HG03045 (cell line): ENCODE results near the gene CSTPP1.

Experiments
- ATAC-seq: cut with Tn5 transposase; IDR thresholded peaks from one replicate; pipeline ENCODE4 v1.9.1; 2021; ENCODE audit warnings: mild to moderate bottlenecking, moderate library complexity; ENCODE audit not compliant: unreplicated experiment

CSTPP1 gene

DNA sequence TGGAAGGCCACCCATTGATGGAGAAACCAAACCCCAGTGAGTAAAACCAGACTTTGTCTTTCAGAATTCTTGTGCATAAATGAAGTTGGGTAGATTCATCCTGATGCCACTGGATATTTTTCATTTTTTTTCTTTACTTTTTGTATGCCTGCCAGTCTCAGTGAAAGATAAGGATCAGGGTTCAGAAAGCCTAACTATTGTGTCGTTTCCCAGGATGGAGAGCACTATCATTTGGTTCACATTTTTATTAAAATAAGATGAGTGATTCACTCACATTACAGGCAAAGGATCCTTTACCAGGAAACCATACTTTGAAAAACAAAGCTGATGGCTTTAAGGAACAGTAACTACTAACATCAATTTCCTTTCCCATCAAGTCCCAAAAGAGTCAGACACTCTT lies 188.1 kb downstream of the CSTPP1 start:
- no peak for ATAC-seq

DNA sequence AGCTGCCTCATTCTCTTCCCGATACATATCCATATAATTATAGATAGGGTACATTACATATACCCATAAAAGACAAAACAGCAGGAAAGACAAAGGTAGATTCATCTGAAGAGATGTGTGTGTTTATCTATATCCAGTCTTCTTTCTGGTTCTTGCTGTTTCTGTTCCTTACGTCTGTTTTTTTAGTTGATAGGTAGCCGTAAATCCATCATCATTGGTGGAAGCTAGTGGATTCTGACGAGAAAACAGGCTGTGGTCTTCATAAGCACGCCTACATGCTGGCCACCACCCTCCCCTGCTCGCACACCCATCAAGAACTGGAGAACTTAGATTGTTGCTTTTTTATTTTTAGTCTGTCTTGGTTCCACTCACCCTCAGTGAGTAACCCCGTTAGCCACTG lies 188.5 kb downstream of the CSTPP1 start:
- no peak for ATAC-seq

DNA sequence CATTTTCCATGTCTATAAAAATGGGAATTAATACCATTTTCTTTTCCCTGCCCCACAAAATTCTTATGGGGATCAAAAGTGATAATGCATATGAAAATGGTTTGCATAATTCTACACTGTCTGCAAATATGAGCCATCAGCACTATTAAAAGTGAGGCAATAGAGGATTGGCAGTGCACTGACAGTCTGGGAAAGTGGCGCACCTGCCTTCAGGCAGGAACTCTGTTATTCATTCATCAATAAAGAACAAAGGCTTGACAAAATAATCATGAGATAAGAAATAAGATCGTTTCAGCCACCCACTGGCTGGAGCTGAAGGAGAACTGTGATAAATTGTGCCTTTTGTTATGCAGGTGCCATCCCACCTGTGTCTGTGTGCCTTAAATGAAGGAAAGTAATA lies 190.7 kb downstream of the CSTPP1 start:
- no peak for ATAC-seq

DNA sequence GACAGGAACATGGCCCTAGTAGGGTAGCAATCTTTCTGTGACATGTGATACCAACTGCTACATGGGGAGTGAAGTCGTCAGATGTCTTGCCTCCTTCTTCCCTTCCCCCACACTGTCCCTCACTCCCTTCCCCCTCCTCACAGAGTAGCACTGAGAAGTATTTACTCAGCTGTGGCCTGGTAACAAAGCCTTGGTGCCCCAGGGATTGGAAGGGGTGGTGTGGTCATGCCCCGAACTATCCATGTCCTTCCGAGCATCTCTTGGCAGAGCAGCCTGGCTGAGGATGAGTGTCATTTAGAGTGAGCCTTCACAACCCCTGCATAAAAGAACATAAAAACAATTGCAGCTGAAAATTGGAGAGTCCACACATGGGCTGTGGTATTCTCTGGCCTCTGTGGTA lies 194.0 kb downstream of the CSTPP1 start:
- no peak for ATAC-seq

DNA sequence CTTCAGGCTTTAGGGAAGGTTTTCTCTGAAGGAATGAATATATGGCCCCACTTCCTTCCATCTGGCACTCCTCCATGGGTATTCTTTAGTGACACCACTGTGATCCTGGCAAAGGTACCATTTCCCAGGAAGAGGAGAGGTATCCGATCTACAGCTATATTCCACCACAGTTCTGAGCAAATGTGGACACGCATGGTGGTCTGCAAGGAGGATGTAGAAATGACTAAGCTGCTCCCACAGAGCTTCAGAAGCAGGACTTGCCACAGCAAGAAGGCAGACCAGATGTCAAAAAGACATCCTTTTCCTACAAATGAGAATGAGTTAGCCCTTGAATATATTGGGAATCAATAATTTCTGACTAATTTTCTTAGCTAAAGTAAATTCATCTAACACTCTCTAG lies 194.6 kb downstream of the CSTPP1 start:
- ATAC-seq, result no peak

DNA sequence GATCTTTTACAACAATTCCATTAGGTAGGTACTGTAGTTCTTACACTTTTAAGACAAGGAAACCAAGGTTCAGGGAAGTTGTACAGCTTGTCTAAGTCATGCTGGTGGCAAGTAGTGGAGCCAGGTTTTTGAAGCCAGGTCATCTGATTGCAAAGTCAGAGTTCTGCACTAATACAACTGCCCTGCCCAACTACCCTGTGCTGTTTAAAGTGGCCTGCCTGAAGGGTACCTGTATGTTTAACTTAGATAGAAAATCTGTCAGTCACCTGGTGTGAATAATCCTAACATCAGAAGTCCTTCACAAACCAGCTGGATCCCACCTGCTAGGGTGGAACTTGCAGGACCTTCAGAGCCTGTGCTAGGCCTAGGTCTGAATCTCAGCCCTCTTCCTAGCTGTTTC lies 195.9 kb downstream of the CSTPP1 start:
- ATAC-seq, result no peak

DNA sequence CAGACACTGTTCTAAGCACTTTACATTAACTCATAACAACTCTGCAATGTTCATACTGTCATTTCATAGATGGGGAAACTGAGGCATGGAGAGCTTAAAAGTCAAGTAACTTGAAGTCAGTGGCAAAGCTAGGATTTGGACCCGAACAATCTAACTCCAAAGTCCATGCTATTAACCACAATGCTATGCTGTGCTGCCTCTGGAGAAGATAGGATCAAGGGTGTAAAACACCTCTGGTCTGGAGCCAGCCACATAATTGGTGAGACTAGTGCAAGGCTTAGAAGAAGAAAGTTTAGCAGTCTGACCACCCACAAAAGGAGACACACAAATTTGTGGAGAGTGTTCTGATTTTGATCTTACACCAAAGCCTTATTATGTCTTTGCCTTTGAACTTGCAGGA lies 196.4 kb downstream of the CSTPP1 start:
- ATAC-seq, result no peak

DNA sequence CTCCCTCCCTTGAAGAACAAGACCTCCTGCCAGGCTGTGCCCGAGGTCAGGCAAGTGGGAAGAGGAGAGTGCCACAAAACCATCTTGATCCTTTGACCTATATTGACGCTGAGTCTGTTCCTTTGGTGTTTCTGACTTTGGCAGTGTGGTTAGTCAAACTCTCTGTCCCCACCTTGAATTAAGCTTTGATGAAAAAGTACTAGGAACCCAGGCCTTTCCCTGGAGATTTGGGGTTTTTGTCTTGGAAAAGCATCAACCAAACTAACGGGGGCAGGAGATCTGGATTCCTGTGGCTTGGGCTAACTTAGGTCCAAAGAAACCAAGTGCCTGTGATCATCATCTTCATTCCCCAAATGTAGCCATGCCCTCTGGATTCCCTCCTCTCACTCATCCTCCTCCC lies 199.8 kb downstream of the CSTPP1 start:
- ATAC-seq, result no peak

DNA sequence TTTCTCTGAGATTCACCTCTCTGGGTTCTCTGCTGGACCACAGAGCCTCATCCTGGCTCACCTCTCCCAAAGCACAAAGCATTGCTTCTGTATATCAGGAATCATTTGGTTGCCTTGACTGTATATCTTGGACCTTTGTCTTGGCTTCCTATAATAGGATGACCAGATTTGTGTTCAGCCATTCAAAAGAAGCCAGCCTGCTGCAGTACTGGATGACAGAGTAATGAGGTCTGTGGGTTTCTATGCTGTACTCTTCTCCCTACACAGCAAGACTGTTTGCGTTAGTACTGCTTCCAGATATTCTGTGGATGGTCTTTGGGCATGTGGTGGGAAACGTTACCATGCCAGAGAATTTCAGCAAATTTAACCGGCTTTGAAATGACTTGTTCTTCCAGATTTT lies 200.4 kb downstream of the CSTPP1 start:
- ATAC-seq, result no peak

DNA sequence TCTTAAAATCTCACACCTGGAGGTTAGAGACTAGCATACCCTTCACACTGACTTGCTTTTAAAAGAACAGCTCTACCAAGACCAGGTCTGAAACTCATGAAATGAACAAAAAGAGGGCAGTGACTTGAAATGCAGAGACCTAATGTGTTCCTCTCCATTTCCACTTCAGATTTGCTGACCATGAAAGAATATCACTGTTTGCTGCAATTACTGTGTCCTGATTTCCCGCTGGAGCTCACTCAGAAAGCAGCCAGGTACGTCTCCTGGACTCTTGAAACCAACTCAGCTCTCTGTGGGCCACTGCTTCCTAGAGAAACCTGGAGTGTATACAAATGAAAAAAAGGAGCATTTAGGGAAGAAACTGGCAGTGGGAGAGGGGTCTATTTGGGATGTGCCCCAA lies 200.9 kb downstream of the CSTPP1 start:
- ATAC-seq, result no peak

DNA sequence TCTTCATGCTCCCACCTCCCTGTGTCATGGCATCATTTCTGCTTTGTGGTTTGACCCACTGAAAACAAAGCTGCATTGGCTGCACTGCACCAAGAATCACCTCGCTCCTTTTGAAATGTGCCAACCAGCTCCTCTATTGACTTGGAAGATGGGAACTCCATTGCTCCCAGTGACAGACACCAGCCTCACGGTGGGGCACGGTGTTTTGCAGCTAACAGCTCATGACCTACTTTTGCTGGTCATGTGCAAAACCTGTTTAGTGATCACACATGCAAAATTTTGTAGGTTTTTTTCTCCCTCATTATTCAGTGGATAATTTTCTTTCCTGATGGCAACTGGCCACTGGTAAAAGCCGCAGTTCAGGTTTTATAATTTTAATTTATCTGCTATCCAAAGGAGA lies 203.3 kb downstream of the CSTPP1 start:
- ATAC-seq, result no peak

DNA sequence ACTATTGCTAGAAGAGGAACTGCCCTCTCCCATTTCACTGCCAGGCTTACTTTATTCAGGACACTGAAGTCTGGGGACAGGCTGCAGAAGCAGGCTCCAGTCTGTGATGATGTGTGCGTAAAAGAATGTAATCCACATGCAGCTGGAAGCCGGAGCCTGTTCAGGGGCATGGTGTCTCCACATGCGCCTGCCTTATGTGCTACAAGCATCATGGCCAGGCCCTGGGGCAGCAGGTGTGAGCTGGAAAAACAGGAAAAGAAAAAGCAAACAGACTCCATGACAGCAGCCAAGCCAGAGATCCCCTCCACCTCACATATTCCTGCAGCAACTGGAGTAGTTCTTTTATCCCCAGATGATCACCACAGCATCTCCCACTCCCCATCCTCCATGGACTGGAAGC lies 206.8 kb downstream of the CSTPP1 start:
- no peak for ATAC-seq

DNA sequence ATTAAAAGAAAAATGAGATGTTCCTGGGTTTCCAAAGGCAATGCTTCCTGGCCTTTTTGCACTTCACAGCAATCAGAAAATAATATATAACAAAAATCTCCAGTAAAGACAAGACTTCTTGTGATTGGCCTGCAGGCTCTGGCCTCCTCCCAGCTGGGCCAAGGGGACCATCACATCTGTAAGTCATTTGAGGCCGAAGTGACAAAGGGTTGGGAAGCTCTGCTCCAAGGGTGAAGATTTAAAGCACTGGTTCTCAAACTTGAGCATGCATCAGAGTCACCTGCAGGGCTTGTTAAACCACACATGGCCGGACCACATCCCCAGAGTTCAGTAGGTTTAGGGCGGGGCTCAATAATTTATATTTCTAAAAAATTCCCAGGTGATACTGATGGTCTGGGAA lies 208.0 kb downstream of the CSTPP1 start:
- no peak for ATAC-seq

DNA sequence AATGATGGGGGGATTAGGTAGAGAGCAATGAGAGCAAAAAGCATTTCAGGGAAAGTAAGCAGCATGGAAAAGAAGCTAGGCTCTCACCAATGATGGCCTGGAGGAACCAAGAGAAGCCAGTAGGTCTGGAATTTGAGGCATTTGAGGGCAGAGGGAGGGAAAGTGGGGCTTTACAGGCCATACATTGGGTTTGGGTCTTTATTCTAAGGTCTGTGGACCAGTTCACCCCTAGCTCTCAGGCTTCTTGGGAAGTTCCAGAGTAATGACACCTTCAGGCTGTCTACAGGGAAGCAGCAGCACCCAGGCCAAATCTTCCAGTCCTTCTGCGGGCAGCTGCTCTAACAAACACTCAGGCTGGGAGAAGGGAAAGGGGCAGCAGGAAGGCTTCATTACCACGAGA lies 210.7 kb downstream of the CSTPP1 start:
- ATAC-seq, result no peak

DNA sequence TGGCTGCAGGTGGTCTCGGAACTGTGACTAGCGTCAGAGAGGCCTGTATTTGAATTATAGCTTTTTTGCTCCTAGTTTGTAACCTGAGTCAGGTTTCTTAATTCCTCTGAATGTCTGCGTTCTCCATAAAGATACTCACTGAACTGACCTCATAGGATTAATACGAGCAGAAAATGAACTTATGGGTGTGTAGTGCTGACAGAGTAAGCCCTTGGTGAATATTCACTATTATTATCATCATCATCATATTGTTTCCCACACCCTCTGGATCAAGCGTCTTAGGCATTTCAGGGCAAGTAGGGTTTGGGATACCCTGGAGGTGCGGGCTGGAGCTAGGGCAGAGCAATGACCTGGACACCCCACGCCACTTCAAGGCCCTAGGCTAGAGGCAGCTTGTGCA lies 211.1 kb downstream of the CSTPP1 start:
- ATAC-seq, result no peak

DNA sequence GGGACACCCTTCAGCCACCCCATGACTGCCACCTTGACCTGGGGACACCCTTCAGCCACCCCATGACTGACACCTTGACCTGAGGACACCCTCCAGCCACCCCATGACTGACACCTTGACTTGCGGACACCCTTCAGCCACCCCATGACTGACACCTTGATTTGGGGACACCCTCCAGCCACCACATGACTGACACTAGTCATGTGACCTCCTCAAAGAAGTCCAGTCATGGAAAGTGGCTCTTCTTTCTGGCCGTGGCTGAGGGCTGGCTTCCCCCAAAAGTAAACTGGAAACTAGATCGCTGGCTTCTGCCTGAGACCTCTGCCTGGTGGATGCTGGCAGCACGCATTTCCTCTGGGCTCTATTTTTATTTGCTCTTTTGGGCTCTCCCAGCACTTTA lies 211.7 kb downstream of the CSTPP1 start:
- no peak for ATAC-seq

DNA sequence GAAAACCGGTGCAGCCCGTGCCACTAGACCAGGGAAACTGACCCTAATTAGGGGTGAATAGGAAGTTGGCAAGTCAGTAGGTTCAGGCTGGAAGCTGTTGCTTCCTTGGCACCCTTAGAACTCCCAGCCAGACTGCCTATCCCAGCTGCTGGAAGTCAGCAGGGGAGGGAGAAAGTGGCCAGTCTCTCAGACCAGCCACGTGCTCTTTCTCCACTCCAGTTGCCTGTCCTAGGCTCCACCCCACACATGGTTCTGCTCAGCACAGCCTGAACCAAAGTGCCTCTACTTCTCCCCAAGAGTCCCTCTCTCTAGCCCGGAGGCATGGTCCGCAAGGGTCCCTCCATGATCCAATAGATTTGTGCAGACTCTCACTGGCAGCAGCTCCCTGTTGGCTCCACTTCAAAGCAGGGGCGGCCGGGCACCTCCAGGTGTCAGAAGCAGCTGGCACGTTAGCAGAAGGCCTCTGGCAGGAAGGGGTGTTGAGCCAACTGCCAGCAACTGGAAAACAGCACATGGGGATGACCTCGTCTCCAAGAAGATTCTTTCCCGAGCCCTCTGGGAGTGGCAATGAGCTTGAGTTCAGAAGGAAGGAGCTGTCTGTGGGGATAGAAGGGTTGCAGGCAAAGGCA lies 212.5 kb downstream of the CSTPP1 start:
- no peak for ATAC-seq

DNA sequence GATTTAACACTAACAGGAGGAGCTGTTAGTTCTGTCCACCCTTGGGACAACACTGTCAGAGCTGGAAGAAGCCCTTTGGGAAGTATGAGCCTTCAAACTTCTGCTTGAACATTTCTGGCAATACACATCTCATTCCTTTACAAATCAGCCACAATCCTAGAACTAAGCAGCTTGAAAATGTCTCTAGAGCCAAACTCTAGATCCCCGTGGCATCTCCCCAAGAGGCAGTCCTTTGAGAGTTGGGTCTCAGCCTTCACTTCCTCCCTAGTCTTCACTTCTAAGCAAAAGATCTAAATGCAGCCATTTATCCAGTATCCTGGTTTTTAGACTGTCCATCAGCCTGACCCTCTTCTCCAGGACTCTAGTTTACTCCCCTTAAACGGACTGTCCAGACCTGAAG lies 213.2 kb downstream of the CSTPP1 start:
- no peak for ATAC-seq

DNA sequence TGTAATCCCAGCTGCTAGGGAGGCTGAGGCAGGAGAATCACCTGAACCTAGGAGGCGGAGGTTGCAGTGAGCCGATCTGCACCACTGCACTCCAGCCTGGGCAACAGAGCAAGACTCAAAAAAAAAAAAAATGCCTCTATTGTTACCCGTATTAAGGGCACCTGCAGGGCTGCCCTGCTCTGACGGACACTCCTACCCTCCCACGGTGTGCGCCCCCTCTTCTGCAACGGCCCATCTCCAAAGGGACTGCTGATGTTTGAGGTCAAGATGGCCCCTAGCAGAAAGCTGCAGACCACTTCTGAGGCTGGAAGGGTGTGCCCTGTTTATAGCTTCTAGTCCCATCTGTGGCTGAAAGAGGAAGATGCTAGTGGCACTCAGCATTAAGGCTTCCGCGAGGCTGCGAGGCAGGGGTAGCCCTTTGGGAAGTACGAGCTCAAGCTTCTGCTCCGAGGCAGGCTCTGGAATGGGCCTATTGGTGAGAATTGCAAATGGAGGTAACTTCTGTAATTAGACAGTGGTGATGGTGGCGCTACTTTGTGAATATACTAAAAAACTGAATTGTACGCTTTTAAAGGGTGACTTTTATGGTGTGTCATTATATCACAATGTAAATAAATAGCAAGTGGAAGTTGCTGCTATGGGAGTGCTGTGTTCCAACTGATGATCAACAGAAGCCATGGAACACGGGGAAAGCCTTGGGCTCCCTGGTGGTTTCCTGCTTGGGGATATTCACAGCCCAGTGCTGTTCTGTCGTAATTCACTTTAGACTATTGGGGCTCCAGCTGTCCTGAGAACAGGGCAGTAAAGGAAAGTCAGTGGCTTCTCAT lies 215.8 kb downstream of the CSTPP1 start:
- ATAC-seq, result no peak

DNA sequence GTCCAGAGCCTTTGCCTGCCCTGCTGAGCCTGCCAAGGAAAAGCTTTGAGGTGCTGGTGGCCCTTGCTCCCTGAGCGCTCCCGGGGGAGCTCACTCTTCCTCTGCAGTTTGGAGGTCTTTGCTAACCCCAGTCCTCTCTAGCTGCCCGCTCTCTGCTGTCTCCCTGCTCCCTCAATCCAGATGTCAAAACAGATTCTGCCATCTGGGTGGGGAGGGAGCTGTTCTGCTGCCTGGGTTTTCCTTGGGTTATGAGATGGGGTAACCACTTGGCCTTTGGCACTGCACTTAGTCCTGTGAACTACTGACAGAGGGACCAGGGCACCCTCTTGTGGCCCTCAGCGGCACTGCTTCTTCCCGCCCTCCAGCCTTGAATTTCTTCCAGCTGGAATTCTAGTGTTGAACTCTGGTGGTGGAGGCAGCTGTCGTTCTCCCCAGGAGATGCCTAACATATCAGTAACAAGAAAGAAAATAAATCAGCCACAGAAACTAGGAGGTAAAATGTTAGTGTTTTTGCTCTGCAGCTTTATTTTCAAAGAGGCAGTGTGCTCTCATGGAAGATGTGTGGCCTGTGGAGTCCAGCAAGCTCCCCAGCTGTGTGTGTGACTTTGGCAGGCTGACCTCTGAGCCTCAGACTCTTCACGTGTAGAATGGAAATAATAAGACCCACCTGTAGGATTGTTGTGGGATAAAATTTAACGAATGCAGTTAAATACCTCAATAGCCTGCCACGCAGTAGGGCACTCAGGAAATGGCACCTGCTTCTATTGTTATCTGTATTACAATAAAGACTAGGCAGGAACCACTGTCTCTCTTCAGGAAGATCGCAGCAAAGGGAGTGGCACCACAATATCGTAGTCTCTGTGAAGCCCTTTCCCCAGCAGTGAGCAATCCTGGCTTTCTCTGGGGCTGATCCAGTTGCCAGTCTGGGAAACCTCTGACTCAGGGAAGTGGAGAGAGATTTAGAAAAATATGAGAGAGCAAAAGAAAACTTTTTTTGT lies 216.7 kb downstream of the CSTPP1 start:
- no peak for ATAC-seq
